Measurements from ENCODE around the gene TTLL8.

TTLL8 gene

GRCh38 chr22:50082961-50083461 lies 24.9 kb upstream of the TTLL8 start:
- no peak for DNase-seq

- DNase-seq = no peak
Measured at GRCh38 chr22:50082197-50082715, 24.2 kb upstream of the TTLL8 start.

- DNase-seq = no peak
Measured at GRCh38 chr22:50081426-50082196, 23.5 kb upstream of the TTLL8 start.

GRCh38 chr22:50080077-50080465 lies 22.0 kb upstream of the TTLL8 start:
- no peak for DNase-seq

- no peak for DNase-seq
Measured at GRCh38 chr22:50078761-50079160, 20.7 kb upstream of the TTLL8 start.

GRCh38 chr22:50078246-50078645 lies 20.1 kb upstream of the TTLL8 start:
- DNase-seq = no peak

GRCh38 chr22:50076646-50077535 lies 18.8 kb upstream of the TTLL8 start:
- no peak for DNase-seq

- DNase-seq = no peak
Measured at GRCh38 chr22:50074551-50075530, 16.7 kb upstream of the TTLL8 start.

- no peak for DNase-seq
Measured at GRCh38 chr22:50074056-50074455, 16.0 kb upstream of the TTLL8 start.

GRCh38 chr22:50072714-50073538 lies 14.8 kb upstream of the TTLL8 start:
- no peak for DNase-seq

- DNase-seq = no peak
Measured at GRCh38 chr22:50072167-50072555, 14.1 kb upstream of the TTLL8 start.

GRCh38 chr22:50071432-50072166 lies 13.5 kb upstream of the TTLL8 start:
- DNase-seq = no peak

- DNase-seq = no peak
Measured at GRCh38 chr22:50070366-50070765, 12.3 kb upstream of the TTLL8 start.

GRCh38 chr22:50068096-50068495 lies 10.0 kb upstream of the TTLL8 start:
- no peak for DNase-seq

GRCh38 chr22:50067244-50067643 lies 9.1 kb upstream of the TTLL8 start:
- no peak for DNase-seq

- DNase-seq = no peak
Measured at GRCh38 chr22:50064453-50064852, 6.4 kb upstream of the TTLL8 start.

GRCh38 chr22:50063589-50064393 lies 5.7 kb upstream of the TTLL8 start:
- no peak for DNase-seq

GRCh38 chr22:50062509-50063135 lies 4.5 kb upstream of the TTLL8 start:
- DNase-seq = no peak

- DNase-seq = no peak
Measured at GRCh38 chr22:50061824-50062355, 3.8 kb upstream of the TTLL8 start.

Measured in right hindlimb (tissue), 1 donor.